Heart left ventricle (tissue), 13 donors: ENCODE data around the gene SRBD1.

Experiments
- POLR2A ChIP-seq, 2 donors: fragments of 450-650 bp; IDR thresholded peaks; one replicate each; pipeline ENCODE4 v1.6.1; 2017; ENCODE audit warnings: antibody characterized with exemption in 2 of 2, mild to moderate bottlenecking in 2 of 2, moderate library complexity in 2 of 2
- TF ChIP-seq, protein P1 (sequence below), 12 donors: fragments of 200-600 bp; sonication (generic) in 4 of 12; IDR thresholded peaks; one replicate each; pipeline versions ENCODE4 v1.5.0 to v1.8.0; 2018 to 2022; ENCODE audit warnings: antibody characterized with exemption in 12 of 12, mild to moderate bottlenecking in 5 of 12
- donor health status: ischemic (EF 13 %, LVEDD 7.1; RV severe dilation, severe dysfunction).
- donor health status: DM: no; HTN: yes; CAD: no.
- donor health status: DM: no; HTN: no; CAD: no.
- donor health status: ischemic (EF 25% LVEDD 6.9; RV normal size, moderate dysfunction).
- donor health status: ischemic (EF 25% LVEDD 5.7; RV mildly dilated, moderate dysfunction).
- donor health status: ischemic (EF 35%, LVEDD 5.7; RV mildly dilated, moderate dysfunction).
- donor health status: nonischemic (EF 11% LVEDD 7.7; RV severe dilation, severe dysfunction).
- donor health status: DM: yes; HTN: yes; CAD: no.
- donor health status: PGD.
- donor health status: ischemic (EF 29% LVEDD 5.4; RV normal size, mild dysfunction).
- donor health status: nonischemic (EF 23%, LVEDD 6.1; RV moderate dilation, normal function).

DNA sequence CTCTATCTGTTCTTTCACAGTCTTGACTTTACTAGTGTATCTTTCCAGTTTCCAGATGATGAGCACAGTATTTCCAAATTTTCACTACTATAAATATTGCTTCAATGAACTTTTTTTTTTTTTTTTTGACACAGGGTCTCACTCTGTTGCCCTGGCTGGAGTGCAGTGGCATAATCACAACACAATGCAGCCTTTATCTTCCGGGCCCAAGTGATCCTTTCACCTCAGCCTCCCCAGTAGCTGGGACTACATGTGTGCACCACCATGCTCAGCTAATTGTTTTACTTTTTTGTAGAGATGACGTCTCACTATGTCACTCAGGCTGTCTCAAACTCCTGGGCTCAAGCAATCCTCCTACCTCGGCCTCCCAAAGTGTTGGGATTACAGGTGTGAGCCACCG is 142.8 kb downstream of the SRBD1 start:
- TF ChIP-seq, protein P1, sequence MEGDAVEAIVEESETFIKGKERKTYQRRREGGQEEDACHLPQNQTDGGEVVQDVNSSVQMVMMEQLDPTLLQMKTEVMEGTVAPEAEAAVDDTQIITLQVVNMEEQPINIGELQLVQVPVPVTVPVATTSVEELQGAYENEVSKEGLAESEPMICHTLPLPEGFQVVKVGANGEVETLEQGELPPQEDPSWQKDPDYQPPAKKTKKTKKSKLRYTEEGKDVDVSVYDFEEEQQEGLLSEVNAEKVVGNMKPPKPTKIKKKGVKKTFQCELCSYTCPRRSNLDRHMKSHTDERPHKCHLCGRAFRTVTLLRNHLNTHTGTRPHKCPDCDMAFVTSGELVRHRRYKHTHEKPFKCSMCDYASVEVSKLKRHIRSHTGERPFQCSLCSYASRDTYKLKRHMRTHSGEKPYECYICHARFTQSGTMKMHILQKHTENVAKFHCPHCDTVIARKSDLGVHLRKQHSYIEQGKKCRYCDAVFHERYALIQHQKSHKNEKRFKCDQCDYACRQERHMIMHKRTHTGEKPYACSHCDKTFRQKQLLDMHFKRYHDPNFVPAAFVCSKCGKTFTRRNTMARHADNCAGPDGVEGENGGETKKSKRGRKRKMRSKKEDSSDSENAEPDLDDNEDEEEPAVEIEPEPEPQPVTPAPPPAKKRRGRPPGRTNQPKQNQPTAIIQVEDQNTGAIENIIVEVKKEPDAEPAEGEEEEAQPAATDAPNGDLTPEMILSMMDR (IDR thresholded peaks at IDR 0.05), result no peak
- TF ChIP-seq POLR2A (IDR thresholded peaks at IDR 0.05), result no peak
